Skeletal muscle tissue (tissue), 4 donors: ENCODE measurements around the gene RICTOR. TPM values are rescaled to one million over a fixed set of nuclear protein-coding genes. Genes with fewer than 3 reads are reported as not detected.
"Not testable (repeated sequence)": the region's sequence is repeated elsewhere in the genome, so short reads cannot be mapped to it uniquely, and the experiment has no call there.

Experiments
- H3K27ac ChIP-seq: one replicate; pipeline ENCODE4 v1.7.0; 2013; ENCODE audit warnings: mild to moderate bottlenecking, low read depth, low read length, inconsistent platforms
- H3K27me3 ChIP-seq, 3 donors: one replicate each; pipeline ENCODE4 v1.7.0; 2013; ENCODE audit warnings: low read length in 3 of 3; ENCODE audit not compliant: control insufficient read depth in 3 of 3, insufficient read depth in 3 of 3
- H3K36me3 ChIP-seq, 3 donors: one replicate each; pipeline ENCODE4 v1.7.0; 2013; ENCODE audit warnings: low read length in 3 of 3; ENCODE audit not compliant: control insufficient read depth in 3 of 3, insufficient read depth in 3 of 3
- H3K4me1 ChIP-seq, 3 donors: one replicate each; pipeline ENCODE4 v1.7.0; 2013; ENCODE audit warnings: low read length in 3 of 3, mild to moderate bottlenecking in 3 of 3; ENCODE audit not compliant: control insufficient read depth in 3 of 3, insufficient read depth in 3 of 3
- H3K4me3 ChIP-seq, 3 donors: one replicate each; pipeline ENCODE4 v1.7.0; 2013; ENCODE audit warnings: low read length in 3 of 3
- H3K9ac ChIP-seq, 3 donors: one replicate each; pipeline ENCODE4 v1.7.0; 2013; ENCODE audit warnings: low read length in 3 of 3, mild to moderate bottlenecking in 3 of 3, moderate library complexity in 2 of 3, low read depth in 1 of 3
- H3K9me3 ChIP-seq, 3 donors: one replicate each; pipeline ENCODE4 v1.7.0; 2013; ENCODE audit warnings: low read length in 3 of 3; ENCODE audit not compliant: control insufficient read depth in 3 of 3
- total RNA-seq: library from RNA; depleted of rRNA; stranded (reverse); fragments of >200 nt; gene quantifications from one replicate; pipeline ENCODE4 v1.2.3, GENCODE V29; 2014
- donor health status: Osteomylitis.

Gene RICTOR
- total RNA-seq, 1 donor from 2014 or later: 32.9 TPM

DNA sequence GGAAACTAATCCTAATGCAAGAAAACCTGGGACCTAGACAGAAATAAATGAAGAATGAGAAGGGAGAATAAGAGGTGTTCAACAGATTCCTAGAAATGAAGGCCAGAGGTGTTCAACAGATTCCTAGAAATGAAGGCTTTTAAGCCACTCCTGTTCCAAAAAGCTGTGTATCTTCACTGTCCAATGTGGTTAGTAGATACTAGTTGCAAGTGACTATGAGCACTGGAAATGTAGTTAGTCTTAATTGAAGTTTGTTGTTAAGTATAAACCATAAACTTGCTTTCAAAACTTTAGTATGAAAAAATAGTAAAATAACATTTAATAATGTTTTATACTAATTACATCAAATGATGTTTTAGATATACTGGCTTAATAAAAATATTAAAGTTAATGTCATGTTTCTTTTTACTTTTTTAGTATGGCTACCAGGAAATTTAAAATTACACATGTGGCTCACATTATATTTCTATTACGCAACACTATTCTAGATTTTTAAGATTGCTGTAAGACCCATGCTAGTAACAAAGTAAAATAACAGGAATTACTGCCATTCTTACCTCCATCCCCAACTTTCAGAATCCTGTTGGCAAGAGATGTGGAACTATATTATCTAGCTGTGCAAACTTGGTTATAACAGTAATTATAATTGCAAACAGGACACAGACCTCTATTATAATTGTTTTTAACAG is 57.5 kb downstream of the RICTOR start:
- Histone ChIP-seq H3K9ac (no peak overlapping the region), H3K4me1 (peaks cover 16 to 19% (median 16%) of the 10 kb centered on the region in 3 donors), H3K36me3 (peaks cover 0 to 4% (median 4%) of the 10 kb centered on the region in 3 donors), H3K27ac (peak overlapping the region; percentile 88), H3K27me3 (no peaks in the 10 kb centered on the region), H3K9me3 (no peaks in the 10 kb centered on the region), H3K4me3 (no peak overlapping the region)

DNA sequence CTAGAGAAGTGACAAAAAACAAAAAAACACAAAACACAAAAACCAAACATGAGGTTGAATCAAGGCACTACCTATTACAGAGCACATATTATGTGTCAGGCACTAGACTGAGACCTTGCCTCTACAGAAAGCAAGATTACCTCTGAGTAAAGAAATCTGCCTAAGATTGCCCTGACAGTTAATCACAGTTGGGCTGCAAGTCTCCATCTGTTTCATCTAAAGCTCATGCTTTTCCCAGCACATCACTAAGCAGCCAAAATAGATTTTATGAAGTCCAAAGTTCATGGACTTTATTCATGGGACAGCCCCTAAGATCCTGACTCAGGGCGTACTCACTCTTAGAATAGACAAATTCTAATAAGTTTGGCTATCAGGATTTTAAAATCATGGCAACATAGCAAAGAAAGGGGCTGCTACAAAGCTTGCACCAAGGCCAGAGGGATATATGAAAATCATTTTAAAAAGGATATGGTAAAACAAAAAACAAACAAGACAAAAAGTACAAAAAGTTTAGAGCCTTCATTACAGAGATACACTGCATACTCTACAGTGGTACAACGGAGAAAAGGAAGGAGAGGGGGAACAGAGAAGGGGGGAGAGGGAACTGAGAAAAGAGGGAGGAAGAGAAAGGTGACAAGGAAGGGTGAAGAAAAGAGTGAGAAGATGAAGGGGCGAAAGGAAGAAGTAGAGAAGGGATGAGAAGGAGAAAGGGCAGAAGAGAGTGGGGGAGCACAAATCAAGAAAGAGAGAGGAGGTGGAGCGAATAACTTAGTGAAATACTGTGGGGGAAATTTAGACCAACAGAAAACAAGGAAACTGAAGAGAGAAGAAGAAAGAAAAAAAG is 58.2 kb downstream of the RICTOR start:
- no peaks in the 10 kb centered on the region for H3K27me3 ChIP-seq
- no peaks in the 10 kb centered on the region for H3K9me3 ChIP-seq
- peak overlapping the region; percentile 34 to 46 (median 41) for H3K9ac ChIP-seq
- H3K36me3 ChIP-seq: peaks cover 4 to 8% (median 5%) of the 10 kb centered on the region in 3 donors
- H3K4me3 ChIP-seq: no peak overlapping the region
- H3K4me1 ChIP-seq: peaks cover 16 to 19% (median 16%) of the 10 kb centered on the region in 3 donors
- peak overlapping the region; percentile 88 for H3K27ac ChIP-seq

DNA sequence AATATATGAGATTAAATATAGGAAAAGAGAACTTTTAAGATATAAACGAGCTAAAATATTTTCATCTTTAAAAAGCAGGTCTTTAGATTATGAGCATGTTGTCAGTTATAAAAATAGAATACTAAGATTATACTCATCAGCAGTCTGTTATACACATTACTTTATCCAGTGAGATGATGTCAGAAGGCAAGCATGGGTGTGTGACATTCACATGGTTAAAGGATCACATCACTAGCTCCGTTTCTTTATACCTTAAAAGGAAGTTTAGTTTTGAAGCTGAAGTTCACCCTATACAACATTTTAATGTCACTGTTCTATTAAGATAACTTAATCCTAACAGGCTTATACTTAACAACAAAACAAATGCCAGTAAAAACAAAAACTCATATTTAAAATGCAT is 59.6 kb downstream of the RICTOR start:
- Histone ChIP-seq H3K4me1 (peaks cover 16 to 19% (median 16%) of the 10 kb centered on the region in 3 donors), H3K27me3 (no peaks in the 10 kb centered on the region), H3K27ac (peak overlapping the region; percentile 88), H3K4me3 (no peak overlapping the region), H3K36me3 (peaks cover 4 to 6% (median 4%) of the 10 kb centered on the region in 3 donors), H3K9ac (peak overlapping the region in 1 of 3 donors; percentile 45), H3K9me3 (no peaks in the 10 kb centered on the region)

DNA sequence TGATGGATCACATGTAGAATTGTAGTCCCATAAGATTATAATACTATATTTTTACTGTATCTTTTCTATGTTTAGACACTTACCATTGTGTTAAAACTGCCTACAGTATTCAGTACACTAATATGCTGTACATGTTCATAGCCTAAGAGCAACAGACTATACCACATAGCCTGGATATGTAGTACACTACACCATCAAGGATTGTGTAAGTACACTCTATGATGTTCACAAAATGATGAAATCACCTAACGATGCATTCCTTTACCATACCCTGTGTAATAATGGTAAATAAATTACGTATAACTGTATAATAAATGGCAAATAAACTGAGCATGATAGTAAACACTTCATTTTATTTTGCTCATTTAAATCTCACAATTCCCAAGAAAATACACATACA is 60.3 kb downstream of the RICTOR start:
- peaks cover 16 to 19% (median 16%) of the 10 kb centered on the region in 3 donors for H3K4me1 ChIP-seq
- H3K9ac ChIP-seq: no peak overlapping the region
- H3K27ac ChIP-seq: peak overlapping the region; percentile 88
- H3K27me3 ChIP-seq: no peaks in the 10 kb centered on the region
- H3K9me3 ChIP-seq: no peaks in the 10 kb centered on the region
- H3K4me3 ChIP-seq: no peak overlapping the region
- H3K36me3 ChIP-seq: peaks cover under 1 to 6% (median 4%) of the 10 kb centered on the region in 3 donors

DNA sequence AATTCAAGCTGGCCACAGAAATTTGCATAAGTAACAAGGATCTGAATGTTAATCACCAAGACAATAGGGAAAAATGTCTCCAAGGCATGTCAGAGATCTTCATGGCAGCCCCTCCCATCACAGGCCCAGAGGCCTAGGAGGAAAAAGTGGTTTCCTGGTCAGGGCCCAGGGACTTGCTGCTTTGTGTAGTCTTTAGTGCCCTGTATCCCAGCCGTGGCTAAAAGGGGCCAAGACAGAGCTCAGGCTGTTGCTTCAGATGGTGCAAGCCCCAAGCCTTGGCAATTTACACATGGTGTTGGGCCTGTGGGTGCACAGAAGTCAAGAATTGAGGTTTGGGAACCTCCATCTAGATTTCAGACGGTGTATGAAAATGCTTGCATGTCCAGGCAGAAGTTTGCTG is 63.2 kb downstream of the RICTOR start:
- H3K4me1 ChIP-seq: peaks cover 13 to 16% (median 13%) of the 10 kb centered on the region in 3 donors
- not testable (repeated sequence) for H3K4me3 ChIP-seq, H3K9me3 ChIP-seq, H3K9ac ChIP-seq, H3K36me3 ChIP-seq, H3K27ac ChIP-seq, H3K27me3 ChIP-seq

DNA sequence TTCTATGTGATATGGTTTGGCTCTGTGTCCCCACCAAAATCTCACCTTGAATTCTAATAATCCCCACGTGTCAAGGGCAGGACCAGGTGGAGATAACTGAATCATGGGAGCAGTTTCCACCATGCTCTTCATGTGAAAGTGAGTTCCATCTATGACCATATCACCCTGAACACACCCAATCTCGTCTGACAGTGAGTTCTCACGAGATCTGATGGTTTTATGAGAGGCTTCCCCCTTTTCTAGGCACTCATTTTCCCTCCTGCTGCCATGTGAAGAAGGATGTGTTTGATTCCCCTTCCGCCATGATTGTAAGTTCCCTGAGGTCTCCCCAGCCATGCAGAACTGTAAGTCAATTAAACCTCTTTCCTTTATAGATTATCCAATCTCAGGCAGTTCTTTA is 64.2 kb downstream of the RICTOR start:
- H3K9me3 ChIP-seq: no peaks in the 10 kb centered on the region
- peaks cover 0 to 6% (median 4%) of the 10 kb centered on the region in 3 donors for H3K36me3 ChIP-seq
- H3K9ac ChIP-seq: no peak overlapping the region
- peaks cover 4 to 8% (median 7%) of the 10 kb centered on the region in 3 donors for H3K4me1 ChIP-seq
- H3K4me3 ChIP-seq: no peak overlapping the region
- no peak overlapping the region for H3K27ac ChIP-seq
- no peaks in the 10 kb centered on the region for H3K27me3 ChIP-seq

DNA sequence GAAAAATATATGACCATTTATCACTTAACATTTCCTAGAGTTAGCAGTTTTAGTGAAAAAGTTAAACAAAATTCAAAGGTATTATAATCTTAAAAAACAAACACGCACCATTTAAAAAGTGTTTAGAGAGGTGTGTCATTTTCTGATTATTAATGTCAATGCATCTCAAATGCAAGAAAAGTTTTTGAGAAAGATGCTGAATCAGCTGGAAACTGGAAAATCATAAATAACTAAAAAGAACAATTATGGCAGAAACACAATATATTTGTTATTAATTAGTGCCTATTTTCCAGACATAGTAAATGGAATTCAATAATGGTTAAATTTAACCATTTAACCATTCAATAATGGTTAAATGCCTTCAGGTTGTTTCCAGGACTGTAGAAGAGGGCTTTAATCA is 64.9 kb downstream of the RICTOR start:
- Histone ChIP-seq H3K27me3 (no peaks in the 10 kb centered on the region), H3K9me3 (no peaks in the 10 kb centered on the region), H3K4me3 (no peak overlapping the region), H3K36me3 (peaks cover 0 to 6% (median 4%) of the 10 kb centered on the region in 3 donors), H3K9ac (no peak overlapping the region), H3K27ac (no peak overlapping the region), H3K4me1 (peaks cover 4 to 7% (median 4%) of the 10 kb centered on the region in 3 donors)

DNA sequence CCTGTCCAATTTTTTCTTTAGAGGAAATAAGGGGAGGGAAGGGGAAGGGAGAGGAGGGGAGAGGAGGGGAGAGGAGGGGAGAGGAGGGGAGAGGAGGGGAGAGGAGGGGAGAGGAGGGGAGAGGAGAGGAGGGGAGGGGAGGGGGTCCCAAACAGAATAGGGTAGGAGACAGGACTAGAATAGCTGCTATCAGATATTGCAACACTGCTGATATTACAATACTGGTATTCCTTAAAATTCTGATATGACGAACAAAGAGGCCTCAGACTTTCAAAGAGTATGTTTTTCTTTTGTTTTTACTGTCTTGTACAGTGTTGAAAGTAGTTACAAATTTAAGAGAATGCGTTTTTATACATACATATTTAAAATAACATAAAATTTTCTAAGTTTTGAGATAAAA is 67.5 kb downstream of the RICTOR start:
- Histone ChIP-seq H3K4me3 (no peak overlapping the region), H3K4me1 (no peaks in the 10 kb centered on the region), H3K27ac (no peak overlapping the region), H3K27me3 (no peaks in the 10 kb centered on the region), H3K36me3 (peaks cover 3 to 7% (median 6%) of the 10 kb centered on the region in 3 donors), H3K9ac (no peak overlapping the region), H3K9me3 (no peaks in the 10 kb centered on the region)

DNA sequence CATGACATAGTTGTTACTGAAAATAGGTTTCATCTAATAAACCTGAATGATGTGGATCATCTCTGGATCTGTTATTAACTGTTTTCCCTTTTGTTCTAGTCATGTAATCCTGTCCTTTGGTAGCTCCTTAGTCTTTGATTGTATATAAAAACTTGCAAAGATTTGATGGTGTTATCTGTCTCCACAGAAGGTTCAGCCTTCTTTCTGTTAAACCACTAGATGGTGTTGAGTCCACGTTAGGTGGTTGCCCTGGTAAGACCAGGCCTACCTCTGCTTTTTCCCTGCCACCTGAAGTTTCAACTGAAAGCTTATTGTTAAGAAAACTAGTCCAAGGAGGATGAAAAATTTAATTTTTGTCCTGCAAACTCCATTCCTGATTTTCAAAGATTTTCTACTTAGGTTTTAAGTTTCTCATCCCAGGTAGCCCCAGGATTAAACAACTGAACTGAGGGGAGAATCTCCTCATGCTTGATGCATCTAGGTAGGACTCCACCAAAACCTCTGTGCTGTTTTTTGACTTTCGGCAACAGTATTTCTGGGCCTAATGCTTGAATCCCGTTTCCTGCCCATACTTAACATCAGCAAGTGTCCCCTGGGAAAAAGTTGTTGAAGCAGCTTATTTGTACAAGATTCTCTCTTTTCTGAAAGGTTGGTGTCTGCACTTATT is 68.5 kb downstream of the RICTOR start:
- Histone ChIP-seq H3K9me3 (no peaks in the 10 kb centered on the region), H3K4me1 (no peaks in the 10 kb centered on the region), H3K36me3 (peaks cover 0 to 4% (median 3%) of the 10 kb centered on the region in 3 donors), H3K27ac (no peak overlapping the region), H3K9ac (no peak overlapping the region), H3K27me3 (no peaks in the 10 kb centered on the region), H3K4me3 (no peak overlapping the region)
